ENCODE results near the gene SEPHS1. TPM values are rescaled to one million over a fixed set of nuclear protein-coding genes. Genes with fewer than 3 reads are reported as not detected.

Gene SEPHS1
- total RNA-seq, 4 donors from 2014 or later = 24.3 to 34.9 (median 32.0) TPM

DNA sequence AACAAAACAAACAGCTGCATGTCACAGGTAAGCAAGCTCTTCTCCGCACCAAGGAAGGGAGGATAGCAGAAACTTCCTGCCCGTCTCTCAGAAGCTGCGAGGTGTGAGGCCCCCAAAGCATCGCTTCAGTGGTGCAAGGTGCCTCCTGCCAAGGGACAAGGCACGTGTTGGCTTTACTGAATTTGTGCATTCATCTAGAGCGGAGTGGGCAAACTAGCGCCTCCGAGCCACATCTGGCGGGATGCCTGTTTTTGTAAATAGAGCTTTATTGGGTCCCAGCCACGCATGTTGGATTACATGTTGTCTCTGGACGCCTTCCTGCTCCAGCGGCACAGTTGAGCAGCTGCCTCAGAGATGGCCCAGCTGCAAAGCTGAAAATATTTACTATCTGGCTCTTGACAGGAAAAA lies 75.9 kb downstream of the SEPHS1 start:
- Histone ChIP-seq H3K4me3 (no peak overlapping the region), H3K27me3 (no peaks in the 10 kb centered on the region), H3K36me3 (no peaks in the 10 kb centered on the region), H3K4me1 (peaks cover 0 to 16% (median 0%) of the 10 kb centered on the region in 4 donors), H3K27ac (peak overlapping the region in 1 of 4 donors; percentile 21), H3K9me3 (no peaks in the 10 kb centered on the region)
- DNase-seq = peak in 1 of 3 donors; percentile 49
- TF ChIP-seq POLR2A (IDR thresholded peaks at IDR 0.05) = no peak
- TF ChIP-seq, protein P1, sequence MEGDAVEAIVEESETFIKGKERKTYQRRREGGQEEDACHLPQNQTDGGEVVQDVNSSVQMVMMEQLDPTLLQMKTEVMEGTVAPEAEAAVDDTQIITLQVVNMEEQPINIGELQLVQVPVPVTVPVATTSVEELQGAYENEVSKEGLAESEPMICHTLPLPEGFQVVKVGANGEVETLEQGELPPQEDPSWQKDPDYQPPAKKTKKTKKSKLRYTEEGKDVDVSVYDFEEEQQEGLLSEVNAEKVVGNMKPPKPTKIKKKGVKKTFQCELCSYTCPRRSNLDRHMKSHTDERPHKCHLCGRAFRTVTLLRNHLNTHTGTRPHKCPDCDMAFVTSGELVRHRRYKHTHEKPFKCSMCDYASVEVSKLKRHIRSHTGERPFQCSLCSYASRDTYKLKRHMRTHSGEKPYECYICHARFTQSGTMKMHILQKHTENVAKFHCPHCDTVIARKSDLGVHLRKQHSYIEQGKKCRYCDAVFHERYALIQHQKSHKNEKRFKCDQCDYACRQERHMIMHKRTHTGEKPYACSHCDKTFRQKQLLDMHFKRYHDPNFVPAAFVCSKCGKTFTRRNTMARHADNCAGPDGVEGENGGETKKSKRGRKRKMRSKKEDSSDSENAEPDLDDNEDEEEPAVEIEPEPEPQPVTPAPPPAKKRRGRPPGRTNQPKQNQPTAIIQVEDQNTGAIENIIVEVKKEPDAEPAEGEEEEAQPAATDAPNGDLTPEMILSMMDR (IDR thresholded peaks at IDR 0.05) = no peak

DNA sequence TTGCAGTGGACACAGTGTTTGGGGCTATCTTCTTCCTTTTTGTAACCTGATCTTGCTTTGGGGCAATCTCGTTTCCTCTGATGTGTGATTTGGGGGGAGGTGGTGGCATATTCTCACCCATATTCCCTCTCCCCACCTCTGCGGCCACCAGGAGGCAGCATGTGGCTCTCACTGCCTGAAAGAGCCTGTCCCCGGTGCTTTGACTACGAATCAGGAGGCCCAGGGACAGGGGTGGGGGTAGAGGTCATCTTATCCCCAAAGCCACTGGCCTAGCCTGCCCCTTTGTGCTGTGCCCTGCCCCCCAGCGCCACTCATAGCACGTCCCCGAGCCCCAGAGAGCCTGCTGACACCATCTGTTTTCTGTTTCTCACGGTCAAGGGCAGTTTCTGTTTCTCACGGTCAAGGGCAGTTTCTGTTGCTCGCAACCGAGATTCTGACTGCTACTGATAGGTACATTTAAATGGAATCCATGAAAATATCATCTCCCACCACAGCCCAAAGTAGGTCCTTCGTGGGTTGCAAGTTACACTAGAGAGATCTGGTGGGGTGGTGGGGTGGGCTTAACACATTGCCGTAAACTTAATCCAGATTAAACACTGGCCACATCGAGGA lies 76.4 kb downstream of the SEPHS1 start:
- Histone ChIP-seq H3K27me3 (no peaks in the 10 kb centered on the region), H3K36me3 (no peaks in the 10 kb centered on the region), H3K4me1 (peaks cover 0 to 16% (median 0%) of the 10 kb centered on the region in 4 donors), H3K9me3 (no peaks in the 10 kb centered on the region), H3K4me3 (no peak overlapping the region), H3K27ac (peak overlapping the region in 2 of 4 donors; percentile 33 to 58)
- DNase-seq = peak; percentile 54 to 81 (median 55)
- no peak for TF ChIP-seq POLR2A (IDR thresholded peaks at IDR 0.05)
- TF ChIP-seq, protein P1 (IDR thresholded peaks at IDR 0.05) = peak in 4 of 6 experiments; percentile 27 to 47 (median 43)

DNA sequence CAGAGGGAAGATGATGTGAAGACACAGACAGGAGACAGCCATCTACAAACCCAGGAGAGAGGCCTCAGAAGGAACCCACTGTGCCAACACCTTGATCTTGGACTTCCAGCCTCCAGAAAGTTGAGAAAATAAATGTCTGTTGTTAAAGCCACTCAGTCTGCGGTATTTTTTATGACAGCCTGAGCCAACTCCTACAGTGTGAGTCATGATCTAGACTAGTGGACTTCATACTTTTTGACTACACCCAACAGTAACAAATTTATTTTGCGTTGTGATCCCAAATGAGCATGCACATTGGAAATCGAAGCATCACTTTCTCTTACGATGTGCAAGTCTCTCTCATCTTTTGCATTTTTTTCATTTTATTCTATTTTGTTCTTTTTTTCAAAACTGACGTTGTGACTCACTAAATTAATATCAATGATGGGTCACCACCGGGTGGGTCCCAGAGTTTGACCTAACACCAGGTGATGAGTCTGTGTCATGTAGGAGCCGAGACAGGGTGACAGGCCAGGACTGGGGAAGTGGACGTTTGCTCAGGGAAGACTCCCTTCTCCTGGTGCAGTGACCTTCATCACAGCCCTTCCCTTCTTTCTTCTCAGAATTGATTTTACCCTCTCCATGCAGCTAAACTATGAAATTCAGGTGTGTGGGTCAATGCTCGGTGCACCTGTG lies 77.1 kb downstream of the SEPHS1 start:
- Histone ChIP-seq H3K9me3 (no peaks in the 10 kb centered on the region), H3K36me3 (no peaks in the 10 kb centered on the region), H3K4me3 (no peak overlapping the region), H3K27me3 (no peaks in the 10 kb centered on the region), H3K27ac (peak overlapping the region in 2 of 4 donors; percentile 35 to 58), H3K4me1 (peaks cover 0 to 16% (median 0%) of the 10 kb centered on the region in 4 donors)
- peak in 1 of 3 donors; percentile 59 for DNase-seq
- TF ChIP-seq, protein P1 (IDR thresholded peaks at IDR 0.05) = no peak
- no peak for TF ChIP-seq POLR2A (IDR thresholded peaks at IDR 0.05)

DNA sequence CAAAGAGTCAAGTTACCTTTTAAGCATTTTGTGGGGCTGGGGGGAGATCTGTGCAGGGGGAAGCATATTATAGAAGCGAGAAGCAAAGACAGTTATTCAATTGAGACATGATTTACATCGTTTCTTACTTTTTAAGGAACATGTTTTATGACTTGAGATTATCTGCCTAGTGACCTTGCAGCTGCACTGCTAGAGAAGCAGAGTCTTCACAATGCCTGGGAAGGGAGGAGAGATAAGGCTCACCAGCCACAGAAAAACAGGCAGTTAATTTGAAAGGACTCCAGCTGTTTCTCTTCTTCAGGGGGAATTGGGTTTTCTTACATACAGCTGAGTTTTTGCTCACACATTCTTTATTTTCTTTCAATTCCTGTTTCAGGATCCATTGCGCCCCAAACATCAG lies 79.3 kb downstream of the SEPHS1 start:
- no peaks in the 10 kb centered on the region for H3K27me3 ChIP-seq
- DNase-seq = no peak
- H3K36me3 ChIP-seq = no peaks in the 10 kb centered on the region
- peaks cover 0 to 16% (median 0%) of the 10 kb centered on the region in 4 donors for H3K4me1 ChIP-seq
- no peak overlapping the region for H3K4me3 ChIP-seq
- H3K9me3 ChIP-seq = no peaks in the 10 kb centered on the region
- TF ChIP-seq, protein P1 (IDR thresholded peaks at IDR 0.05) = no peak
- TF ChIP-seq POLR2A (IDR thresholded peaks at IDR 0.05) = no peak
- no peak overlapping the region for H3K27ac ChIP-seq

DNA sequence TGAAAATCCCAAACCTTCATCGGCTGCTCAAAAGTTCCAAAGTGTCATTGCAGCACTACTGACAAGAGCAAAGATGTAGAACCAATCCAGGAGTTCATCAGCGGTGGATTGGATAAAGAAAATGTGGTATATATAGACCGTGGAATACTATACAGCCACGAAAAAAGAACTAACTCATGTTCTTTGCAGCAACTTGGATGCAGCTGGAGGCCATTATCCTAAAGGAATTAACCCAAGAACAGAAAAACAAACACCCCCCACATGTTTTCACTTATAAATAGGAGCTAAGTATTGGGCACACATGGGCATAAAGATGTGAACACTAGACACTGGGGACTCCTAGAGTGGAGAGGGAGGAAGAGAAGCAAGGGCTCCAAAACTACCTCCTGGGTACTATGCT lies 79.8 kb downstream of the SEPHS1 start:
- Histone ChIP-seq H3K4me3 (no peak overlapping the region), H3K27ac (no peak overlapping the region), H3K36me3 (no peaks in the 10 kb centered on the region), H3K9me3 (no peaks in the 10 kb centered on the region), H3K4me1 (peaks cover 0 to 16% (median 0%) of the 10 kb centered on the region in 4 donors), H3K27me3 (no peaks in the 10 kb centered on the region)
- no peak for DNase-seq
- TF ChIP-seq, protein P1 (IDR thresholded peaks at IDR 0.05) = no peak
- no peak for TF ChIP-seq POLR2A (IDR thresholded peaks at IDR 0.05)

Other genes with a start within 250 kb of the SEPHS1 start
- 100 to 1,000 TPM in 2 of 4 donors, 10 to 100 TPM in 2; 68.0 to 111 (median 90.7) TPM for gene OPTN, start 248.1 kb downstream of the SEPHS1 start, total RNA-seq
- 10 to 100 TPM in 1 of 4 donors, 1 to 10 TPM in 3; 1.3 to 15.7 (median 4.0) TPM for gene MCM10, start 186.7 kb downstream of the SEPHS1 start, total RNA-seq
- gene UCMA, start 113.9 kb downstream of the SEPHS1 start, total RNA-seq = not detected
- 10 to 100 TPM; 24.8 to 47.5 (median 37.7) TPM for gene PHYH, start 48.2 kb downstream of the SEPHS1 start, total RNA-seq
- gene BEND7, start 180.7 kb upstream of the SEPHS1 start, total RNA-seq = 100 to 1,000 TPM in 1 of 4 donors, 10 to 100 TPM in 3; 23.1 to 136 (median 97.8) TPM
- 100 to 1,000 TPM in 1 of 4 donors, 10 to 100 TPM in 3; 39.9 to 175 (median 49.6) TPM for gene PRPF18, start 238.7 kb upstream of the SEPHS1 start, total RNA-seq

Measured in Peyer's patch (tissue), 4 donors.